WTC11 (cell line): Measurements from ENCODE around the gene ATOX1. TPM values are rescaled to one million over a fixed set of nuclear protein-coding genes. Genes with fewer than 3 reads are reported as not detected.

ENCODE experiments used
- CREB1 ChIP-seq: sonication (generic); formaldehyde crosslinking; IDR thresholded peaks from 2 replicates; pipeline ENCODE4 v1.8.0; 2023; ENCODE audit warnings: mild to moderate bottlenecking, missing genetic modification reagents
- E2F1 ChIP-seq: sonication (generic); formaldehyde crosslinking; IDR thresholded peaks from 2 replicates; pipeline ENCODE4 v1.8.0; 2022; ENCODE audit warnings: mild to moderate bottlenecking, missing genetic modification reagents
- EMX1 ChIP-seq: fragments of 250-450 bp; sonication (Bioruptor Pico); IDR thresholded peaks from 2 replicates; pipeline ENCODE4 v1.8.0; 2021; ENCODE audit warnings: mild to moderate bottlenecking
- ERG ChIP-seq: fragments of 250-450 bp; sonication (Bioruptor Pico); IDR thresholded peaks from 2 replicates; pipeline ENCODE4 v1.8.0; 2021; ENCODE audit warnings: mild to moderate bottlenecking
- FOXK1 ChIP-seq: sonication (generic); formaldehyde crosslinking; IDR thresholded peaks from 2 replicates; pipeline ENCODE4 v1.8.0; 2022; ENCODE audit warnings: mild to moderate bottlenecking, moderate library complexity, missing genetic modification reagents
- FOXP1 ChIP-seq: sonication (generic); formaldehyde crosslinking; IDR thresholded peaks from 2 replicates; pipeline ENCODE4 v1.8.0; 2022; ENCODE audit warnings: missing genetic modification reagents, mild to moderate bottlenecking, moderate library complexity, borderline replicate concordance
- NFE2L1 ChIP-seq: sonication (generic); formaldehyde crosslinking; IDR thresholded peaks from 2 replicates; pipeline ENCODE4 v1.8.1; 2023; ENCODE audit warnings: missing genetic modification reagents
- NR2C2 ChIP-seq: sonication (generic); formaldehyde crosslinking; IDR thresholded peaks from 2 replicates; pipeline ENCODE4 v1.8.0; 2022; ENCODE audit warnings: mild to moderate bottlenecking, missing genetic modification reagents
- PRRX2 ChIP-seq: fragments of 250-450 bp; sonication (Bioruptor Pico); IDR thresholded peaks from 2 replicates; pipeline ENCODE4 v1.8.0; 2021; ENCODE audit warnings: mild to moderate bottlenecking
- RELA ChIP-seq: sonication (generic); formaldehyde crosslinking; IDR thresholded peaks from 2 replicates; pipeline ENCODE4 v1.8.1; 2022; ENCODE audit warnings: missing genetic modification reagents, mild to moderate bottlenecking, borderline replicate concordance
- STAT6 ChIP-seq: sonication (generic); formaldehyde crosslinking; conservative IDR thresholded peaks from 2 replicates; pipeline ENCODE4 v1.8.1; 2023; ENCODE audit warnings: mild to moderate bottlenecking, low read depth, missing genetic modification reagents, moderate library complexity
- TCF7 ChIP-seq: sonication (generic); formaldehyde crosslinking; IDR thresholded peaks from 2 replicates; pipeline ENCODE4 v1.8.0; 2022; ENCODE audit warnings: mild to moderate bottlenecking, low read depth, missing genetic modification reagents, moderate library complexity
- USF2 ChIP-seq: sonication (generic); formaldehyde crosslinking; IDR thresholded peaks from 2 replicates; pipeline ENCODE4 v1.8.1; 2023; ENCODE audit warnings: mild to moderate bottlenecking, missing genetic modification reagents, moderate library complexity
- ZBTB21 ChIP-seq: sonication (generic); formaldehyde crosslinking; IDR thresholded peaks from 2 replicates; pipeline ENCODE4 v1.8.1; 2023; ENCODE audit warnings: mild to moderate bottlenecking, missing genetic modification reagents, borderline replicate concordance
- ZMAT4 ChIP-seq: fragments of 250-450 bp; sonication (Bioruptor Pico); IDR thresholded peaks from 2 replicates; pipeline ENCODE4 v1.9.0; 2021; ENCODE audit warnings: mild to moderate bottlenecking
- ZNF138 ChIP-seq: sonication (generic); formaldehyde crosslinking; conservative IDR thresholded peaks from 2 replicates; pipeline ENCODE4 v1.8.1; 2022; ENCODE audit warnings: mild to moderate bottlenecking, moderate library complexity, missing genetic modification reagents
- ZNF317 ChIP-seq: sonication (generic); formaldehyde crosslinking; IDR thresholded peaks from 2 replicates; pipeline ENCODE4 v1.8.1; 2023; ENCODE audit warnings: low read depth, mild to moderate bottlenecking, moderate library complexity, missing genetic modification reagents, borderline replicate concordance
- ZNF416 ChIP-seq: fragments of 250-450 bp; sonication (Bioruptor Pico); IDR thresholded peaks from 2 replicates; pipeline ENCODE4 v1.9.0; 2021; ENCODE audit warnings: mild to moderate bottlenecking, inconsistent platforms
- total RNA-seq: library from RNA; stranded (reverse); gene quantifications from 3 replicates; pipeline ENCODE4 v1.2.3, GENCODE V29; 2021
- TF ChIP-seq, protein P1 (sequence below): sonication (generic); formaldehyde crosslinking; IDR thresholded peaks from 2 replicates; pipeline ENCODE4 v1.8.0; 2022; ENCODE audit warnings: mild to moderate bottlenecking, missing genetic modification reagents
- TF ChIP-seq, protein P2 (sequence below): sonication (generic); formaldehyde crosslinking; IDR thresholded peaks from 2 replicates; pipeline ENCODE4 v1.8.1; 2022; ENCODE audit warnings: mild to moderate bottlenecking, moderate library complexity, missing genetic modification reagents
- TF ChIP-seq, protein P3 (sequence below): sonication (generic); formaldehyde crosslinking; IDR thresholded peaks from 2 replicates; pipeline ENCODE4 v1.8.0; 2023; ENCODE audit warnings: mild to moderate bottlenecking, missing genetic modification reagents
- TF ChIP-seq, protein P4 (sequence below): sonication (generic); formaldehyde crosslinking; IDR thresholded peaks from 2 replicates; pipeline ENCODE4 v1.8.1; 2023; ENCODE audit warnings: mild to moderate bottlenecking, moderate library complexity, missing genetic modification reagents

Gene ATOX1
- total RNA-seq, 1 experiment from 2014 or later: 76.4 TPM

- TF ChIP-seq, protein P1, sequence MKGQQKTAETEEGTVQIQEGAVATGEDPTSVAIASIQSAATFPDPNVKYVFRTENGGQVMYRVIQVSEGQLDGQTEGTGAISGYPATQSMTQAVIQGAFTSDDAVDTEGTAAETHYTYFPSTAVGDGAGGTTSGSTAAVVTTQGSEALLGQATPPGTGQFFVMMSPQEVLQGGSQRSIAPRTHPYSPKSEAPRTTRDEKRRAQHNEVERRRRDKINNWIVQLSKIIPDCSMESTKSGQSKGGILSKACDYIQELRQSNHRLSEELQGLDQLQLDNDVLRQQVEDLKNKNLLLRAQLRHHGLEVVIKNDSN (CRISPR knock-in tag): peak; percentile 88
- no peak; the same call in 1 of the 2 replicates for TF ChIP-seq ZNF416
- TF ChIP-seq ZBTB21 (CRISPR knock-in tag): 0 out of 2 replicates have a peak, but pooled peaks have one; percentile 63
- TF ChIP-seq STAT6 (CRISPR knock-in tag): no peak
- 0 out of 2 replicates have a peak, but pooled peaks have one; percentile 44 for TF ChIP-seq NFE2L1
- TF ChIP-seq, protein P2, sequence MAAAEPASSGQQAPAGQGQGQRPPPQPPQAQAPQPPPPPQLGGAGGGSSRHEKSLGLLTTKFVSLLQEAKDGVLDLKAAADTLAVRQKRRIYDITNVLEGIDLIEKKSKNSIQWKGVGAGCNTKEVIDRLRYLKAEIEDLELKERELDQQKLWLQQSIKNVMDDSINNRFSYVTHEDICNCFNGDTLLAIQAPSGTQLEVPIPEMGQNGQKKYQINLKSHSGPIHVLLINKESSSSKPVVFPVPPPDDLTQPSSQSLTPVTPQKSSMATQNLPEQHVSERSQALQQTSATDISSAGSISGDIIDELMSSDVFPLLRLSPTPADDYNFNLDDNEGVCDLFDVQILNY (CRISPR knock-in tag): no peak; the same call in 1 of the 2 replicates
- no peak; the same call in 1 of the 2 replicates for TF ChIP-seq ZNF138 (CRISPR knock-in tag)
- peak; percentile 79 for TF ChIP-seq FOXP1
- TF ChIP-seq, protein P3, sequence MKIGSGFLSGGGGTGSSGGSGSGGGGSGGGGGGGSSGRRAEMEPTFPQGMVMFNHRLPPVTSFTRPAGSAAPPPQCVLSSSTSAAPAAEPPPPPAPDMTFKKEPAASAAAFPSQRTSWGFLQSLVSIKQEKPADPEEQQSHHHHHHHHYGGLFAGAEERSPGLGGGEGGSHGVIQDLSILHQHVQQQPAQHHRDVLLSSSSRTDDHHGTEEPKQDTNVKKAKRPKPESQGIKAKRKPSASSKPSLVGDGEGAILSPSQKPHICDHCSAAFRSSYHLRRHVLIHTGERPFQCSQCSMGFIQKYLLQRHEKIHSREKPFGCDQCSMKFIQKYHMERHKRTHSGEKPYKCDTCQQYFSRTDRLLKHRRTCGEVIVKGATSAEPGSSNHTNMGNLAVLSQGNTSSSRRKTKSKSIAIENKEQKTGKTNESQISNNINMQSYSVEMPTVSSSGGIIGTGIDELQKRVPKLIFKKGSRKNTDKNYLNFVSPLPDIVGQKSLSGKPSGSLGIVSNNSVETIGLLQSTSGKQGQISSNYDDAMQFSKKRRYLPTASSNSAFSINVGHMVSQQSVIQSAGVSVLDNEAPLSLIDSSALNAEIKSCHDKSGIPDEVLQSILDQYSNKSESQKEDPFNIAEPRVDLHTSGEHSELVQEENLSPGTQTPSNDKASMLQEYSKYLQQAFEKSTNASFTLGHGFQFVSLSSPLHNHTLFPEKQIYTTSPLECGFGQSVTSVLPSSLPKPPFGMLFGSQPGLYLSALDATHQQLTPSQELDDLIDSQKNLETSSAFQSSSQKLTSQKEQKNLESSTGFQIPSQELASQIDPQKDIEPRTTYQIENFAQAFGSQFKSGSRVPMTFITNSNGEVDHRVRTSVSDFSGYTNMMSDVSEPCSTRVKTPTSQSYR (CRISPR knock-in tag): no peak
- TF ChIP-seq USF2 (CRISPR knock-in tag): peak; percentile 83
- no peak for TF ChIP-seq ZMAT4
- no peak for TF ChIP-seq TCF7
- TF ChIP-seq ZNF317 (CRISPR knock-in tag): no peak
- TF ChIP-seq EMX1 (CRISPR knock-in tag): no peak; the same call in 1 of the 2 replicates
- no peak for TF ChIP-seq RELA (CRISPR knock-in tag)
- TF ChIP-seq, protein P4, sequence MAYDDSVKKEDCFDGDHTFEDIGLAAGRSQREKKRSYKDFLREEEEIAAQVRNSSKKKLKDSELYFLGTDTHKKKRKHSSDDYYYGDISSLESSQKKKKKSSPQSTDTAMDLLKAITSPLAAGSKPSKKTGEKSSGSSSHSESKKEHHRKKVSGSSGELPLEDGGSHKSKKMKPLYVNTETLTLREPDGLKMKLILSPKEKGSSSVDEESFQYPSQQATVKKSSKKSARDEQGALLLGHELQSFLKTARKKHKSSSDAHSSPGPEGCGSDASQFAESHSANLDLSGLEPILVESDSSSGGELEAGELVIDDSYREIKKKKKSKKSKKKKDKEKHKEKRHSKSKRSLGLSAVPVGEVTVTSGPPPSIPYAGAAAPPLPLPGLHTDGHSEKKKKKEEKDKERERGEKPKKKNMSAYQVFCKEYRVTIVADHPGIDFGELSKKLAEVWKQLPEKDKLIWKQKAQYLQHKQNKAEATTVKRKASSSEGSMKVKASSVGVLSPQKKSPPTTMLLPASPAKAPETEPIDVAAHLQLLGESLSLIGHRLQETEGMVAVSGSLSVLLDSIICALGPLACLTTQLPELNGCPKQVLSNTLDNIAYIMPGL (CRISPR knock-in tag): 0 out of 2 replicates have a peak, but pooled peaks have one; percentile 48
- TF ChIP-seq E2F1 (CRISPR knock-in tag): 0 out of 2 replicates have a peak, but pooled peaks have one; percentile 77
- no peak for TF ChIP-seq CREB1
- TF ChIP-seq PRRX2: no peak
- no peak for TF ChIP-seq ERG (CRISPR knock-in tag)
- peak; percentile 57; the same call in 1 of the 2 replicates for TF ChIP-seq FOXK1 (CRISPR knock-in tag)
- TF ChIP-seq NR2C2 (CRISPR knock-in tag): no peak
Measured at GRCh38 chr5:151770383-151771258, 12.2 kb upstream of the ATOX1 start (continued).
